A549 (cell line): Measurements from ENCODE around the gene ATP8A2. TPM values are rescaled to one million over a fixed set of nuclear protein-coding genes. Genes with fewer than 3 reads are reported as not detected.

Source experiments
- ATAC-seq, 2 experiments: fragments of 200-7000 bp in 1 of 2; fragments of >200 bp in 1 of 2; cut with Nextera tagmentation in 1 of 2; cut with Tn5 transposase in 1 of 2; 3 replicates each; pipeline versions ENCODE4 v1.8.0 to v1.9.1; 2018 to 2020; ENCODE audit warnings: mild to moderate bottlenecking in 1 of 2, moderate library complexity in 1 of 2
- CTCF ChIA-PET: fragments of 300-600 bp; sonication (Branson Sonifier 250); formaldehyde crosslinking; extraction: SDS; loops from one replicate; lab custom pipeline; 2021; ENCODE audit warnings: antibody characterized with exemption, inconsistent platforms; lab: Yijun Ruan, JAX
- POLR2A ChIA-PET: fragments of 350-600 bp; formaldehyde crosslinking; extraction: SDS; loops from one replicate; lab custom pipeline; 2021; ENCODE audit warnings: antibody characterized with exemption, inconsistent platforms; lab: Yijun Ruan, JAX
- DNase-seq, 2 experiments: peaks; one replicate each; pipeline versions ENCODE4 v3.0.0 to v3.0.0-alpha.2; 2011 to 2016; ENCODE audit warnings: low read depth in 1 of 2, low spot score in 1 of 2
- FAIRE-seq: peaks from 2 replicates; lab custom pipeline; 2011; peaks lifted over from hg19 to GRCh38; lab: Jason Lieb, UNC
- H3K27ac ChIP-seq, 2 experiments: fragments of >200 bp; sonication (Bioruptor Twin); formaldehyde crosslinking; 3 replicates each; pipeline ENCODE4 v1.5.1; 2016 to 2017
- H3K4me1 ChIP-seq: fragments of >200 bp; sonication (Bioruptor Twin); formaldehyde crosslinking; 3 replicates; pipeline ENCODE4 v1.6.1; 2016
- H3K4me2 ChIP-seq: fragments of >200 bp; sonication (Bioruptor Twin); formaldehyde crosslinking; 3 replicates; pipeline ENCODE4 v1.6.1; 2016
- H3K4me3 ChIP-seq: fragments of >200 bp; sonication (Bioruptor Twin); formaldehyde crosslinking; 3 replicates; pipeline ENCODE4 v1.5.1; 2016
- H3K9me3 ChIP-seq: fragments of >200 bp; sonication (Bioruptor Twin); formaldehyde crosslinking; 3 replicates; pipeline ENCODE4 v1.6.1; 2016
- CEBPB ChIP-seq, 2 experiments: fragments of >200 bp in 1 of 2; sonication (Bioruptor Twin) in 1 of 2; formaldehyde crosslinking in 1 of 2; IDR thresholded peaks; 2 replicates each; pipeline ENCODE4 v1.6.1; 2012 to 2016
- CHD2 ChIP-seq: fragments of 150-350 bp; IDR thresholded peaks from 2 replicates; pipeline ENCODE4 v1.6.1; 2014; ENCODE audit warnings: low read length; ENCODE audit not compliant: partially characterized antibody
- CHD4 ChIP-seq: fragments of 200-600 bp; sonication (generic); IDR thresholded peaks from 2 replicates; pipeline ENCODE4 v1.6.1; 2016; ENCODE audit warnings: antibody characterized with exemption, mild to moderate bottlenecking, borderline replicate concordance
- EHF ChIP-seq: fragments of 250-450 bp; sonication (Bioruptor Pico); IDR thresholded peaks from 2 replicates; pipeline ENCODE4 v1.5.0; 2020; ENCODE audit warnings: mild to moderate bottlenecking
- EHMT2 ChIP-seq: fragments of 200-600 bp; sonication (generic); IDR thresholded peaks from 2 replicates; pipeline ENCODE4 v1.6.1; 2016; ENCODE audit warnings: antibody characterized with exemption, low read depth, mild to moderate bottlenecking, moderate library complexity
- EP300 ChIP-seq, 2 experiments: fragments of >200 bp; sonication (Bioruptor Twin); formaldehyde crosslinking; IDR thresholded peaks; 2 replicates in 1 of 2; 3 replicates in 1 of 2; pipeline ENCODE4 v1.6.1; 2016 to 2017
- FOSB ChIP-seq: fragments of 250-450 bp; sonication (Bioruptor Pico); IDR thresholded peaks from 2 replicates; pipeline ENCODE4 v1.5.0; 2020; ENCODE audit warnings: mild to moderate bottlenecking, moderate library complexity
- FOXS1 ChIP-seq: fragments of 250-450 bp; sonication (Bioruptor Pico); IDR thresholded peaks from 2 replicates; pipeline ENCODE4 v1.5.0; 2020; ENCODE audit warnings: mild to moderate bottlenecking, moderate library complexity
- GATA3 ChIP-seq: IDR thresholded peaks from 2 replicates; pipeline ENCODE4 v1.6.1; 2012; ENCODE audit warnings: borderline replicate concordance
- HDAC2 ChIP-seq: fragments of 200-600 bp; sonication (generic); IDR thresholded peaks from 2 replicates; pipeline ENCODE4 v1.6.1; 2016
- HEYL ChIP-seq: fragments of 250-450 bp; sonication (Bioruptor Pico); IDR thresholded peaks from 2 replicates; pipeline ENCODE4 v1.8.0; 2021; ENCODE audit warnings: mild to moderate bottlenecking, moderate library complexity
- HOXB13 ChIP-seq: fragments of 250-450 bp; sonication (Bioruptor Pico); IDR thresholded peaks from 2 replicates; pipeline ENCODE4 v1.5.0; 2020; ENCODE audit warnings: low read depth, mild to moderate bottlenecking, moderate library complexity
- JUN ChIP-seq, 2 experiments: fragments of >200 bp; sonication (Bioruptor Twin); formaldehyde crosslinking; IDR thresholded peaks; 2 replicates in 1 of 2; 3 replicates in 1 of 2; pipeline ENCODE4 v1.6.1; 2016 to 2017
- KDM1A ChIP-seq: fragments of 200-600 bp; sonication (generic); IDR thresholded peaks from 2 replicates; pipeline ENCODE4 v1.6.1; 2016; ENCODE audit warnings: low read depth, mild to moderate bottlenecking
- NFE2L2 ChIP-seq: fragments of 150-350 bp; conservative IDR thresholded peaks from 2 replicates; pipeline ENCODE4 v1.6.1; 2014; ENCODE audit warnings: low read length
- PHF8 ChIP-seq: fragments of 200-600 bp; sonication (generic); IDR thresholded peaks from 2 replicates; pipeline ENCODE4 v1.6.1; 2016; ENCODE audit warnings: low read depth, mild to moderate bottlenecking, antibody characterized with exemption, moderate library complexity, borderline replicate concordance
- POLR2A ChIP-seq: IDR thresholded peaks from 2 replicates; pipeline ENCODE4 v1.6.1; 2012; ENCODE audit warnings: mild to moderate bottlenecking, low read length
- RFX5 ChIP-seq: fragments of 450-650 bp; IDR thresholded peaks from 2 replicates; pipeline ENCODE4 v1.7.1; 2014; ENCODE audit warnings: antibody characterized with exemption, mild to moderate bottlenecking, moderate library complexity
- RNF2 ChIP-seq: fragments of 200-600 bp; sonication (generic); IDR thresholded peaks from 2 replicates; pipeline ENCODE4 v1.6.1; 2016; ENCODE audit warnings: low read depth, mild to moderate bottlenecking, antibody characterized with exemption, moderate library complexity, borderline replicate concordance
- SMC3 ChIP-seq: fragments of >200 bp; sonication (Bioruptor Twin); formaldehyde crosslinking; IDR thresholded peaks from 3 replicates; pipeline ENCODE4 v1.6.1; 2018; ENCODE audit warnings: inconsistent platforms
- SREBF2 ChIP-seq: fragments of 450-650 bp; IDR thresholded peaks from 2 replicates; pipeline ENCODE4 v1.6.1; 2014; ENCODE audit warnings: mild to moderate bottlenecking, moderate library complexity
- TFCP2L1 ChIP-seq: fragments of 250-450 bp; sonication (Bioruptor Pico); IDR thresholded peaks from 2 replicates; pipeline ENCODE4 v1.5.0; 2021; ENCODE audit warnings: mild to moderate bottlenecking
- TP53 ChIP-seq: fragments of 250-450 bp; sonication (Bioruptor Pico); IDR thresholded peaks from 2 replicates; pipeline ENCODE4 v1.5.0; 2021; ENCODE audit warnings: mild to moderate bottlenecking, moderate library complexity
- ZC3H11A ChIP-seq: fragments of 450-650 bp; IDR thresholded peaks from 2 replicates; pipeline ENCODE4 v1.6.1; 2014; ENCODE audit warnings: antibody characterized with exemption, mild to moderate bottlenecking
- ZFP36 ChIP-seq: fragments of 450-650 bp; IDR thresholded peaks from 2 replicates; pipeline ENCODE4 v1.6.1; 2014; ENCODE audit warnings: borderline replicate concordance; ENCODE audit not compliant: partially characterized antibody
- ZSCAN20 ChIP-seq: fragments of 250-450 bp; sonication (Bioruptor Pico); IDR thresholded peaks from 2 replicates; pipeline ENCODE4 v1.8.0; 2022; ENCODE audit warnings: mild to moderate bottlenecking, moderate library complexity
- WGBS: methylation state at CpG from one replicate; pipeline ENCODE4 v1.1.6; 2017; ENCODE audit errors: missing lambda C conversion rate; 5-methylcytosine and 5-hydroxymethylcytosine counted together
- polyA plus RNA-seq, 4 experiments: library from polyadenylated mRNA; depleted of rRNA in 3 of 4; stranded (reverse); fragments of >200 nt; fragmentation: RNase III in 1 of 4; extraction: RNeasy Plus Mini Kit Qiagen cat#74134 plus additional on column Dnase treatment in 1 of 4; gene quantifications; 2 replicates in 3 of 4; 3 replicates in 1 of 4; pipeline ENCODE4 v1.2.3, GENCODE V29; 2011 to 2017
- TF ChIP-seq, protein P1 (sequence below): fragments of 200-600 bp; sonication (generic); IDR thresholded peaks from 2 replicates; pipeline ENCODE4 v1.6.1; 2016; ENCODE audit warnings: antibody characterized with exemption, mild to moderate bottlenecking, moderate library complexity
- TF ChIP-seq, protein P2 (sequence below): fragments of 250-450 bp; sonication (Bioruptor Pico); IDR thresholded peaks from 2 replicates; pipeline ENCODE4 v1.5.0; 2020; ENCODE audit warnings: low read depth, mild to moderate bottlenecking, moderate library complexity
- TF ChIP-seq, protein P3 (sequence below): fragments of >200 bp; sonication (Bioruptor Twin); formaldehyde crosslinking; IDR thresholded peaks from 3 replicates; pipeline ENCODE4 v1.6.1; 2016

The ATP8A2 gene
- polyA plus RNA-seq, 2 of the 4 experiments (the other 2 are of a cell fraction): 0.03 TPM; not detected in 1

DNA sequence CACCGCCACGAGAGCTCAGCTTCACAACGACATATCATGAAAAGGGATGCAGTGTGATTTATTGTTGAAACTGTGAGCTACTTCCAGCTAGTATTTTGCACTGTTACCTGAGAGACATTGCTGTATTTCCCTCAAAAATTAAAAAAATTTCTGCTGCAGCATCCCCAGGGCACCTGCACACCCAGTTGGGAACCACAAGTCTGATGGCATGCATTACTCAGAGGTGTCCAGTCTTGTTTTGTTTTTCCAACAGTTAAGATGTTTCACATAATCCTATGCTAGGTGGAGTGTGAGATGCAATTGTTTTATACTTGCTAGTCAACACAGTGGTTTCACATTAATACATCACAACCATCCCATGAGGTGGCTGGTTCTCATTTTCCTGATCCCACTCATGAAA is 394.8 kb downstream of the ATP8A2 start:
- DNase-seq: no peak
- no peak overlapping the region for H3K27ac ChIP-seq
- 19% methylated on average over 3 of the region's 3 CpGs for WGBS
- POLR2A ChIA-PET: no interaction called here
- no peak overlapping the region for H3K4me3 ChIP-seq
- no peaks in the 10 kb centered on the region for H3K4me1 ChIP-seq
- H3K9me3 ChIP-seq: no peaks in the 10 kb centered on the region
- TF ChIP-seq RNF2 (no peak), FOXS1 (CRISPR knock-in tag) (no peak), EHF (CRISPR knock-in tag) (no peak), RFX5 (no peak), PHF8 (no peak), ZFP36 (no peak), TP53 (CRISPR knock-in tag) (no peak), GATA3 (no peak), CEBPB (IDR thresholded peaks at IDR 0.05) (no peak), HDAC2 (no peak)
- no peak overlapping the region for H3K4me2 ChIP-seq
- no peak for ATAC-seq
- no peak for FAIRE-seq
- CTCF ChIA-PET: no interaction called here

DNA sequence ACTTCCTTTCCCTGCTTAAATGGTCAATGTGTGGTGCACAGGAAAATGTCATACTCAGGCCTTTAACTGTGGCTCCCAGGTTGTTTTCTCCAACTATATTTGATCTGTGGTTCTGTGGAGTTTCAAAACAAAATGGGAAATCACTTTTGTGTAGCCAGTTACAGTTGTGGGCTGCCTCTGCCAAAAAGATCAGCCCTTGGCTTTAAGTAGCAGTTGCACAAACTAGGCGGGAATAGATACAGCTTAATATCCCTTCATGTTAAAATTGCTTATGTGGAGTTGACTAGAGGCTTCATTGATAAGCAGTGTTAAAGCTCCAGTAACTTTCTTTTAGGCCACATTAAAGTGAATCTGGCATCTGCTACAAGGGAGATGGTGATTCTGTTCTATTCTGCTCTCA is 395.2 kb downstream of the ATP8A2 start:
- FAIRE-seq (no peak), ATAC-seq (no peak), DNase-seq (no peak)
- CTCF ChIA-PET: no interaction called here
- 0% methylated on average over 1 of the region's 1 CpG for WGBS
- Histone ChIP-seq H3K9me3 (no peaks in the 10 kb centered on the region), H3K4me3 (no peak overlapping the region), H3K27ac (no peak overlapping the region), H3K4me2 (no peak overlapping the region), H3K4me1 (no peaks in the 10 kb centered on the region)
- TF ChIP-seq CHD2 (no peak), TP53 (CRISPR knock-in tag) (no peak), NFE2L2 (no peak), CHD4 (no peak)
- POLR2A ChIA-PET: no interaction called here

DNA sequence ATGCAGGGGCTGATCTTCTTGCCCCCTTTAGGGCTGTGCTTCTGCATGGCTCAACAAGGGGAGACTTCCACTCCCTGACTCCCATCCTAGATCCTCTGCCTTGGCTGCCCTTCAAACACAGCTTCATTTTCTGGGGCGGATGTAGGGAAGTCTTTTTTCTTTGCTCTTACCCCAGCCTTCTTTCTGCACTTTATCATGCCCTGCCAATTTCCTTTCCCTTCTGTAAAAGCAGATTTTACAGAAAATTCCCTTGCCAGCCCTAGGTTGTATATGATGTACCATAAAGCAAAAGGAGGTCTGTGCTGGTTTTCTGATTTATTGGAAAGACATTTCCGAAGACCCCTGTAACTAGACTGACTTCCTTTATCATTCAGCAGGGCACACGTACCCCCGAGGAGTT is 396.6 kb downstream of the ATP8A2 start:
- ChIA-PET POLR2A (no interaction called here), CTCF (no interaction called here)
- Histone ChIP-seq H3K4me1 (no peaks in the 10 kb centered on the region), H3K4me3 (no peak overlapping the region), H3K4me2 (no peak overlapping the region), H3K27ac (no peak overlapping the region), H3K9me3 (no peaks in the 10 kb centered on the region)
- FAIRE-seq (no peak), ATAC-seq (no peak), DNase-seq (no peak)
- 10% methylated on average over 4 of the region's 4 CpGs for WGBS
- TF ChIP-seq, protein P1, sequence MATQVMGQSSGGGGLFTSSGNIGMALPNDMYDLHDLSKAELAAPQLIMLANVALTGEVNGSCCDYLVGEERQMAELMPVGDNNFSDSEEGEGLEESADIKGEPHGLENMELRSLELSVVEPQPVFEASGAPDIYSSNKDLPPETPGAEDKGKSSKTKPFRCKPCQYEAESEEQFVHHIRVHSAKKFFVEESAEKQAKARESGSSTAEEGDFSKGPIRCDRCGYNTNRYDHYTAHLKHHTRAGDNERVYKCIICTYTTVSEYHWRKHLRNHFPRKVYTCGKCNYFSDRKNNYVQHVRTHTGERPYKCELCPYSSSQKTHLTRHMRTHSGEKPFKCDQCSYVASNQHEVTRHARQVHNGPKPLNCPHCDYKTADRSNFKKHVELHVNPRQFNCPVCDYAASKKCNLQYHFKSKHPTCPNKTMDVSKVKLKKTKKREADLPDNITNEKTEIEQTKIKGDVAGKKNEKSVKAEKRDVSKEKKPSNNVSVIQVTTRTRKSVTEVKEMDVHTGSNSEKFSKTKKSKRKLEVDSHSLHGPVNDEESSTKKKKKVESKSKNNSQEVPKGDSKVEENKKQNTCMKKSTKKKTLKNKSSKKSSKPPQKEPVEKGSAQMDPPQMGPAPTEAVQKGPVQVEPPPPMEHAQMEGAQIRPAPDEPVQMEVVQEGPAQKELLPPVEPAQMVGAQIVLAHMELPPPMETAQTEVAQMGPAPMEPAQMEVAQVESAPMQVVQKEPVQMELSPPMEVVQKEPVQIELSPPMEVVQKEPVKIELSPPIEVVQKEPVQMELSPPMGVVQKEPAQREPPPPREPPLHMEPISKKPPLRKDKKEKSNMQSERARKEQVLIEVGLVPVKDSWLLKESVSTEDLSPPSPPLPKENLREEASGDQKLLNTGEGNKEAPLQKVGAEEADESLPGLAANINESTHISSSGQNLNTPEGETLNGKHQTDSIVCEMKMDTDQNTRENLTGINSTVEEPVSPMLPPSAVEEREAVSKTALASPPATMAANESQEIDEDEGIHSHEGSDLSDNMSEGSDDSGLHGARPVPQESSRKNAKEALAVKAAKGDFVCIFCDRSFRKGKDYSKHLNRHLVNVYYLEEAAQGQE: no peak
- TF ChIP-seq FOSB (CRISPR knock-in tag) (no peak), EHMT2 (no peak), HOXB13 (CRISPR knock-in tag) (no peak), TFCP2L1 (CRISPR knock-in tag) (no peak), RNF2 (no peak), KDM1A (no peak), SREBF2 (no peak), POLR2A (no peak), ZSCAN20 (CRISPR knock-in tag) (no peak), SMC3 (no peak), CHD2 (no peak), HEYL (CRISPR knock-in tag) (no peak), ZC3H11A (no peak), JUN (IDR thresholded peaks at IDR 0.05) (no peak), EP300 (IDR thresholded peaks at IDR 0.05) (no peak), RFX5 (no peak), HDAC2 (no peak)
- TF ChIP-seq, protein P2, sequence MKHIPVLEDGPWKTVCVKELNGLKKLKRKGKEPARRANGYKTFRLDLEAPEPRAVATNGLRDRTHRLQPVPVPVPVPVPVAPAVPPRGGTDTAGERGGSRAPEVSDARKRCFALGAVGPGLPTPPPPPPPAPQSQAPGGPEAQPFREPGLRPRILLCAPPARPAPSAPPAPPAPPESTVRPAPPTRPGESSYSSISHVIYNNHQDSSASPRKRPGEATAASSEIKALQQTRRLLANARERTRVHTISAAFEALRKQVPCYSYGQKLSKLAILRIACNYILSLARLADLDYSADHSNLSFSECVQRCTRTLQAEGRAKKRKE (CRISPR knock-in tag): no peak
- TF ChIP-seq, protein P3, sequence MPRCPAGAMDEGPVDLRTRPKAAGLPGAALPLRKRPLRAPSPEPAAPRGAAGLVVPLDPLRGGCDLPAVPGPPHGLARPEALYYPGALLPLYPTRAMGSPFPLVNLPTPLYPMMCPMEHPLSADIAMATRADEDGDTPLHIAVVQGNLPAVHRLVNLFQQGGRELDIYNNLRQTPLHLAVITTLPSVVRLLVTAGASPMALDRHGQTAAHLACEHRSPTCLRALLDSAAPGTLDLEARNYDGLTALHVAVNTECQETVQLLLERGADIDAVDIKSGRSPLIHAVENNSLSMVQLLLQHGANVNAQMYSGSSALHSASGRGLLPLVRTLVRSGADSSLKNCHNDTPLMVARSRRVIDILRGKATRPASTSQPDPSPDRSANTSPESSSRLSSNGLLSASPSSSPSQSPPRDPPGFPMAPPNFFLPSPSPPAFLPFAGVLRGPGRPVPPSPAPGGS: no peak
